Activated gamma-delta T cell treated with anti-CD3 and anti-CD28 coated beads, Interleukin-2, amount 50 U/mL, for 16 hours (primary cell): ENCODE measurements around the gene FGF14.

Source experiments
- DNase-seq: peaks from one replicate; pipeline ENCODE4 v3.0.0-alpha.2; 2020; ENCODE audit warnings: low read depth

The FGF14 gene

GRCh38 chr13:102250448-102250847 is 151.4 kb downstream of the FGF14 start:
- DNase-seq: no peak

GRCh38 chr13:102244607-102245227 is 157.1 kb downstream of the FGF14 start:
- no peak for DNase-seq

GRCh38 chr13:102240110-102240509 is 161.7 kb downstream of the FGF14 start:
- no peak for DNase-seq

DNA sequence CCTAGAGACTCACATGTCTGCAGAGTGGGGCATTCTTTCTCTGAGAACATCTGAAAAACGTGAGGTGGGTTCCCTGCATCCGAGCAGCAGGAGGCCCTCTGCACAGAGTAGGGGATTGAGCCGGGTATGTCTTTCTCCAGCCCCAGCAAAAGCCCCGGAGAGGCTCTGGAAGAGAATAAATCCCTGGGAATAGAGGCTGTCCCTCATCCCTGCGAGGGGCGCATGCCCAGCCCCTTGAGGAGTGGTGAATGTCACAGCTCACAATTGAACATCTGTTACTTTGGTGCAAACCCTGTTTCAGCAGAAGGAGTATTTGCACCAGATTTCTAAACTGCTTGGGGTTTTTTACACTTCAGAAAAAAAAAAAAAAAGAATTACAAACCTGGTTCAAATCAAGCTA is 164.6 kb downstream of the FGF14 start:
- DNase-seq: no peak

DNA sequence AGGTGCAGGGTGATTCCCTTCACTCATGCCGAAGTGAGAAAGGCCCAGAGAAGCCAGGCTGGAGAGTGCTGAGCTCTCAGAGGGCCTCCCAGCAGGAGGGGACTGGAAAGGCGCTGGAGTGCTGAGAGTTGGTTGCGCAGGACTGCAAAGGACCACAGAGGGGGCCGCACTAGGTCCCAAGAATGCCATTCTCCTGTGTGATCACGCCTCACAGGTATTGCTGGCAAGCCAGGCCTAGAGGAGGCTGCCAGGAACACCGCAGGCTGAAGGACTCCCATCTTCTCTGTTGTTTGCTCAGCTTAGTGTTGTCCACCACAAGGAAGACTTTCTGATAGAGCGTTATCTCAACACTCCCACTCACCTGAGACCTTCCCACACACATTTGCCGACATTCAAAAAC is 165.0 kb downstream of the FGF14 start:
- DNase-seq: no peak

- DNase-seq: no peak
These were observed 165.5 kb downstream of the FGF14 start for GRCh38 chr13:102236341-102236740.

DNA sequence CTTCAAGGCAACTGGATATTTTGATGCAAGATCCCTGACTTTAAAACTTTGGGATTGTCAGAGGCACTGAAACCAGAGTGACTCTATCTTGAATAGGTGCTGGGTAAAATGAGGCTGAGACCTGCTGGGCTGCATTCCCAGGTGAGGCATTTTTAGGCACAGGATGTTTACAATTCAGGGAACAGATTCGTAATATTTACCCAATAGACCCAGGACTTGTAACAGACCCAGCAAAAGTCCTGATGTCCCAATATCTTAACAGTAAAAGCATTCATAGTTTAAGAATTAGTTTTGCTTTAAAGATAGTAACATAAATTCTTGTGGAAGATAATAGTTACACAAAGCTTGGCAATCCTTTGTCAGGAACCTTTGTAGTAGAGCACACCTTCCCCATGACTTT is 166.2 kb downstream of the FGF14 start:
- no peak for DNase-seq

DNA sequence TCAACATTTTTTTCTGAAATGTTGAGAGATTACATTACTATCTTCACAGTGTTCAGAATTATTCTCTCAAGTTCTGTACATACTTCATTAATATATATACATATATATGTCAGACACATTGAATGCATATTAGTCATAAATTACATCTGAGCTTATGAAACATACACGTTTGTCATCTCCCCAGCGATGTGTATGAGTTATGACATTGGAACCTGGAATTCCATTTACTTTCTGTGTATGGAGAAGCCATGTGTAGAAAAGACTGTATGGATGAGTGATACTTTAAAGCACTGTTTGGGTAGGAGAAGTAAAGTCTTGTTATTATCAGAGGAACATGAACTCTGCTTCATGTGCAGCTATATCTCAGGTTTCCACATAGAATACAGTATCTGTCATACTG is 167.2 kb downstream of the FGF14 start:
- DNase-seq: no peak

DNA sequence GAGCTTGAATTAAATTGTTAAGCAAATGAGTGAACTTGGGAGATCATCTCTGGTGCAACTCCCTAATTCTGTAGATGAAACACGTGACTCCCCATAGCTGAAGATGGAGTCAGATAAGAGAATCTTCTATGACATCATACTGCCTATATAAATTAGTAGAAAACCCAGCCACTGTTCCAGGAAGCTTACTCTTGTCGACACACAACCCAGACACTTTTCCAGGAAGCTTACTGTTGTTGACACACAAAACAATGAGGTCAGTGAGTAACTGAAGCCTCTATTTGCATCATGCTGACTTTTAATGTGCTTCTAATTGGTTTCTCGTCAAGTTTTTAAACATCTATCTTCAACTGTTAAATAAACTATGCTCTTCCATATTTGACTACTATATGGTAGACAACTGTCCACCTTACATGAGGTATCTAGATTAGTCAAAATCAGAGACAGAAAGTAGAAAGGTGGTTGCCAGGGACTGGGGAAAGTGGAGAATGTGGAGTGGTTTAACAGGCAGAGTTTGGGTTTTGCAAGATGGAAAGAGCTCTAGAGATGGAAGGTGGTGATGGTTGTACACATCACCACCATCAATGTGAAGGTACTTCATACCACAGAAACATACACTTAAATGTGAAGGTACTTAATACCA is 168.2 kb downstream of the FGF14 start:
- no peak for DNase-seq

GRCh38 chr13:102231479-102231878 is 170.4 kb downstream of the FGF14 start:
- no peak for DNase-seq

DNA sequence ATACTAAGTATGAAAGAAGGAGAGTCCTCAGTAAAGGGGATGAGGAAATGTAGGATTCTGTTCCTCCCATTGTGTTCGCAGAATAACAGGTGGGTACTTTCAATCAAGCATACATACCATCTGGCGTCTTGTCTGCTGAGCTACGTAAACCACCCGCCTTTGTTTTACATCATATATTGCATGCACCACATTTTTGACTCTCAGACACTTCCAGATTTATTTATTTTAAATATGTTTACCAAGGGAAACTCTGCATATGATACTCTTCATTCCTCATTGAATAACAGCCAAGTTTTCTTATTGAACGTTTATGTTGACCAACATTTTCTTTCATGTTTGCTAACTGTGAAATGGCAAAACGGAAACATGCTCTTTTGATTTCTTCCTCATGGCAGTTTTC is 174.1 kb downstream of the FGF14 start:
- no peak for DNase-seq

- no peak for DNase-seq
These were observed 175.3 kb downstream of the FGF14 start for GRCh38 chr13:102226591-102226990.

- DNase-seq: no peak
These were observed 176.0 kb downstream of the FGF14 start for GRCh38 chr13:102225892-102226291.

GRCh38 chr13:102220681-102221228 is 181.1 kb downstream of the FGF14 start:
- no peak for DNase-seq

GRCh38 chr13:102214956-102215355 is 186.9 kb downstream of the FGF14 start:
- DNase-seq: no peak

DNA sequence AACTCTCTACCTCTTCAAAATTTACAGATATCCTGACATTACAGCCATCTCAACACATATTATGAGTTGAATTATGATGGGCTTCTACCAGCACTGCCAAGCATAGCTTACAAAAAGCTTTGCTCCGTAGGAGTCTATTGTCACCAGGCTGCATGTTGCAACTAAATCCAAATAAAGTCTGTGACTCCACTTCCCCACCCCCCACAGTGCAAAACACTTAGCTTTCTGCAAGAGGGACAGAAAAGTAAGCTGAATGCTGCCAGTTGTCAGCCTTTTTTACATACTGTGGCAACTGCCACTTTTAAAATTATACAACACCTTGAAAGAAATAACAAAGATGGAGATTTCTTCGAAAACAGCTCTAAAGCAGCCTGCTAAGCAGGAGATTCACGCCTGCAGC is 189.1 kb downstream of the FGF14 start:
- no peak for DNase-seq

- DNase-seq: no peak
These were observed 193.5 kb downstream of the FGF14 start for GRCh38 chr13:102208347-102208746.

- DNase-seq: no peak
These were observed 194.0 kb downstream of the FGF14 start for GRCh38 chr13:102207680-102208342.

DNA sequence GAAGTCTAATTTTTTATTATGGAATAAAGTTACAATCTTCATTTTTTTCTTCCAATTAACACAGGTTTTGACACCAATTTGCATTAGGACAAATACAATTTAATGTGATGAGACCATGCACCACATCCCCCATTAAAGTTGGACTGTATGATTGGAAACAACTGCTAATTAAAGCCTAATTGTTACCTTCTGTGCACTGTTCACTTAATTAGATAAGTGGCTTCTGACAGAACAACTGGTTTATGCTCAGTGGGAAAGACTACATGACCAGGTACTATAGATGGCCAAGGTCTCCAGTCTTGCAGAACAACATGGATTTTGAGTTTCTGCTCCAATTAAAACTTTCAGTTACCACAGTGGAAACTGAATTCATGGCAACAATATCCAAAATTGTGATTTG is 198.1 kb downstream of the FGF14 start:
- DNase-seq: no peak

DNA sequence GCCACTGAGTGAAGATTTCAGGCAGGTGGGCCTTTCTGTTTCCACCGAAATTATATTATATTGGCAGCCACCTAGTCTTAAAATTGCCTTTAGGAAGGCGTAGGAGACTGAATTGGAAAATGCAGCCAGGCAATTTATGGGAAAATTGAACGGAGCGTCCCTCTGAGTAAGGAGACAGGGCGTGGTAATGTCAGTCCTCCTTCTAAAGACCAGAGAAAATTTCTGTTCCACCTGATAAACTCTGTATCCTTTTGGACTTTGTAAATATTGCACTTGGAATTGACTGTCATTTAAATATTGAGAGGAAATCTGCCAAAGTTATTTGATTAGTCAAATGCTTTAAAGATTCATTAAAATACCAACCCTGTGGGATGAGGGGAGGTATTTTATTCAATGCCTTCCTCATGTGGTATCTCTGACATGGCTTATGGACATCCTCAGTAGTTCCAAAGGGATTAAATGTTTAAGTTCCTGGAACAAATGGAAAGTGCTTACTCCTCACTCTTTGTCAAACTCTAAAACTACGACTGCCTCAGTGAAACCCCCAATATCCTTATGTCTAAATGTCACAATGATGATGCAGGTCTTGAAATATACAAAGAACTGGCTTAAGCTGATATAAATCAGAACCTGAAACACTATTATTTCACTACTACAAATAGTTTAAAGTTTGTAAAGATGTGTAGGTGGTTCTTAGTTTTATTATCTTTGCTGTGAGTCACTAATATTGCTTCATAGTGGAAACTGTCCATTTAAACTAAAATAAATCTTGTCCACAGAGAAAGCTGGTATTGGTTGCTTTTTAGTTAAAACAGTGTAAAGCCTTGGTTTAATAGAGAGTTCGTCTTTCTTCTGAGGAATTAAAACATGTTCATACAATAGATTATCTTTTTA is 203.2 kb downstream of the FGF14 start:
- DNase-seq: no peak

DNA sequence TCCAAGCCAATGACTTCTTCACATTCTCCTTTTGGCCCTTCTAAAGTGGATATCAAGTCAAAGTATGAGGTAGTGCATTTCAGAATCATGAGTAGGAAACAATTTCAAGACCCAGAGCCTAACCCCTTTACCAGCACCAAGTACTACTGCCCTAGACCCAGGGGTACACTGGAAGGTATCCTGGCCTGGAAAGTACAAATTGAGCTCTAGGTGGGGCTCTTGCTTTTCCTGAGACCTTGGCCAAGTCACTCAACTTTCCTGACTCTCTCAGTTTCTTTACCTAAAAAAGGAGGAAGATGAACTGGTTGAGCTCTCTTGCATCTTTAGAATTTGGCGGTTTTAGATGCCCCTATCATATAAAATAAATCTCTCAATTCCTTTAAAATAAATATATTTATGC is 204.7 kb downstream of the FGF14 start:
- no peak for DNase-seq
